ENCODE data around the gene GNG8. TPM values are rescaled to one million over a fixed set of nuclear protein-coding genes. Genes with fewer than 3 reads are reported as not detected.
A peak's percentile ranks its signal among the peaks of the same experiment; 100 is the strongest.

GNG8 gene
- total and polyA plus RNA-seq, 9 of the 15 experiments (the other 6 are each of a cell fraction or from before 2014, with no cell fraction given), result 1.3 TPM; not detected in 8

DNA sequence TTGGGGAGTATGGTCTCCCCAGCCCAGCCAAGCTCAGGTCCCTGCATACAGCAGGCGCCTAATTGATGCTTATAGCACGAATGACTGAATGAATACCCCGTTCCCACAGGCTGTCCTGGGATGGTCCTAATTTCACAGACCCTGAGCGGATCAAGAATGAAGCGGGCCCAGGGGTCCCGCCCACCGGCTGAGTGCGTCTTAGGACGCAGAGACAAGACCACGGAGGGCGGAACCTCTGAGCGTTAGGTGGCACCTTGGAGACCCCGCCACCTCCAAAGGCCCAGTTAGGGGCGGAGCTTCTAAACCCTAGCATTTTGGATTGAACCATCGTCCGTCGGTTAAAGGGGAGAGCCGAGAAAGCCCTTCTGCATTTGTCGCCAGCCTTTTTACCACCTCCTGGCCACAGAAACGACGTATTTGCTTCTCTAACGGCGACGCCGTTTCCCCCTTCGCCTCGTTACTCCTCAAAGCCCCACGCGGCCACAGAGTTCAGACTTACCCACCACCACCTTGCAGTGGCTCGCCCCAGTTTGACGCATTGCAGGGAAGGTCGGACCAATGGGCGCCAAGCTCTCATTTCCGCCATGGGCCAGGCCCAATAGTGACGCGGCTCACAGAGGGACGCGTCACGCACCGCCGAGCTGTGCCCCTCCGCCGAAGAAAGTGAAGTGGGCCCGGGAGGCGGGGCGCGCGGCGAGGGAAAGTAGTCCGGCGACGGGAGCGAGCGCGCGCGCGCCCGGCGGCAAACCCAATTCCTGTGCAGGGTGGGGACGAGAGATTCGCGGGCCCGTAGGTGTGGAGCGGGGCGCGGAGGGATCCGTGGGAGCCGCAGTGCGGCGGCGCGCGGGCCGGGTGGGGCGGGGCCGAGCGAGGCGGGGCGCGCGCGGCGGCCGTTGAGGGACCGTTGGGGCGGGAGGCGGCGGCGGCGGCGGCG lies 35.4 kb downstream of the GNG8 start (continued):
- TF ChIP-seq, protein P1, sequence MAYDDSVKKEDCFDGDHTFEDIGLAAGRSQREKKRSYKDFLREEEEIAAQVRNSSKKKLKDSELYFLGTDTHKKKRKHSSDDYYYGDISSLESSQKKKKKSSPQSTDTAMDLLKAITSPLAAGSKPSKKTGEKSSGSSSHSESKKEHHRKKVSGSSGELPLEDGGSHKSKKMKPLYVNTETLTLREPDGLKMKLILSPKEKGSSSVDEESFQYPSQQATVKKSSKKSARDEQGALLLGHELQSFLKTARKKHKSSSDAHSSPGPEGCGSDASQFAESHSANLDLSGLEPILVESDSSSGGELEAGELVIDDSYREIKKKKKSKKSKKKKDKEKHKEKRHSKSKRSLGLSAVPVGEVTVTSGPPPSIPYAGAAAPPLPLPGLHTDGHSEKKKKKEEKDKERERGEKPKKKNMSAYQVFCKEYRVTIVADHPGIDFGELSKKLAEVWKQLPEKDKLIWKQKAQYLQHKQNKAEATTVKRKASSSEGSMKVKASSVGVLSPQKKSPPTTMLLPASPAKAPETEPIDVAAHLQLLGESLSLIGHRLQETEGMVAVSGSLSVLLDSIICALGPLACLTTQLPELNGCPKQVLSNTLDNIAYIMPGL (CRISPR knock-in tag; IDR thresholded peaks at IDR 0.05), result peak; percentile 88
- no peak for TF ChIP-seq TAF1 (IDR thresholded peaks at IDR 0.05; ENCODE audit: control insufficient read depth, extremely low read depth, insufficient read depth, low read length, severe bottlenecking)
- TF ChIP-seq KDM1A (IDR thresholded peaks at IDR 0.05), result peak; percentile 59 to 91; a peak in 3 of 4 replicates
- TF ChIP-seq PRMT5 (CRISPR knock-in tag; IDR thresholded peaks at IDR 0.05), result no peak
- TF ChIP-seq ZBED1 (IDR thresholded peaks at IDR 0.05), result no peak; the same call in 1 of the 2 replicates
- peak; percentile 14 to 42; a peak in 2 of 4 replicates for TF ChIP-seq ARNT (IDR thresholded peaks at IDR 0.05)
- TF ChIP-seq RBBP5 (IDR thresholded peaks at IDR 0.05; ENCODE audit: borderline replicate concordance, insufficient read depth, low read length, poor library complexity, severe bottlenecking), result peak; percentile 31
- peak; percentile 99 for TF ChIP-seq CXXC5 (CRISPR knock-in tag; IDR thresholded peaks at IDR 0.05)
- TF ChIP-seq, protein P2, sequence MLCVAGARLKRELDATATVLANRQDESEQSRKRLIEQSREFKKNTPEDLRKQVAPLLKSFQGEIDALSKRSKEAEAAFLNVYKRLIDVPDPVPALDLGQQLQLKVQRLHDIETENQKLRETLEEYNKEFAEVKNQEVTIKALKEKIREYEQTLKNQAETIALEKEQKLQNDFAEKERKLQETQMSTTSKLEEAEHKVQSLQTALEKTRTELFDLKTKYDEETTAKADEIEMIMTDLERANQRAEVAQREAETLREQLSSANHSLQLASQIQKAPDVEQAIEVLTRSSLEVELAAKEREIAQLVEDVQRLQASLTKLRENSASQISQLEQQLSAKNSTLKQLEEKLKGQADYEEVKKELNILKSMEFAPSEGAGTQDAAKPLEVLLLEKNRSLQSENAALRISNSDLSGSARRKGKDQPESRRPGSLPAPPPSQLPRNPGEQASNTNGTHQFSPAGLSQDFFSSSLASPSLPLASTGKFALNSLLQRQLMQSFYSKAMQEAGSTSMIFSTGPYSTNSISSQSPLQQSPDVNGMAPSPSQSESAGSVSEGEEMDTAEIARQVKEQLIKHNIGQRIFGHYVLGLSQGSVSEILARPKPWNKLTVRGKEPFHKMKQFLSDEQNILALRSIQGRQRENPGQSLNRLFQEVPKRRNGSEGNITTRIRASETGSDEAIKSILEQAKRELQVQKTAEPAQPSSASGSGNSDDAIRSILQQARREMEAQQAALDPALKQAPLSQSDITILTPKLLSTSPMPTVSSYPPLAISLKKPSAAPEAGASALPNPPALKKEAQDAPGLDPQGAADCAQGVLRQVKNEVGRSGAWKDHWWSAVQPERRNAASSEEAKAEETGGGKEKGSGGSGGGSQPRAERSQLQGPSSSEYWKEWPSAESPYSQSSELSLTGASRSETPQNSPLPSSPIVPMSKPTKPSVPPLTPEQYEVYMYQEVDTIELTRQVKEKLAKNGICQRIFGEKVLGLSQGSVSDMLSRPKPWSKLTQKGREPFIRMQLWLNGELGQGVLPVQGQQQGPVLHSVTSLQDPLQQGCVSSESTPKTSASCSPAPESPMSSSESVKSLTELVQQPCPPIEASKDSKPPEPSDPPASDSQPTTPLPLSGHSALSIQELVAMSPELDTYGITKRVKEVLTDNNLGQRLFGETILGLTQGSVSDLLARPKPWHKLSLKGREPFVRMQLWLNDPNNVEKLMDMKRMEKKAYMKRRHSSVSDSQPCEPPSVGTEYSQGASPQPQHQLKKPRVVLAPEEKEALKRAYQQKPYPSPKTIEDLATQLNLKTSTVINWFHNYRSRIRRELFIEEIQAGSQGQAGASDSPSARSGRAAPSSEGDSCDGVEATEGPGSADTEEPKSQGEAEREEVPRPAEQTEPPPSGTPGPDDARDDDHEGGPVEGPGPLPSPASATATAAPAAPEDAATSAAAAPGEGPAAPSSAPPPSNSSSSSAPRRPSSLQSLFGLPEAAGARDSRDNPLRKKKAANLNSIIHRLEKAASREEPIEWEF (CRISPR knock-in tag; IDR thresholded peaks at IDR 0.05), result peak; percentile 76; the same call in 1 of the 2 replicates
- peak; percentile 69; the same call in 1 of the 2 replicates for TF ChIP-seq MYC (IDR thresholded peaks at IDR 0.05; ENCODE audit: low read depth, low read length)
- peak; percentile 90; the same call in 1 of the 2 replicates for TF ChIP-seq MYC (CRISPR knock-in tag; IDR thresholded peaks at IDR 0.05; ENCODE audit: borderline replicate concordance, low read depth)
- TF ChIP-seq, protein P3, sequence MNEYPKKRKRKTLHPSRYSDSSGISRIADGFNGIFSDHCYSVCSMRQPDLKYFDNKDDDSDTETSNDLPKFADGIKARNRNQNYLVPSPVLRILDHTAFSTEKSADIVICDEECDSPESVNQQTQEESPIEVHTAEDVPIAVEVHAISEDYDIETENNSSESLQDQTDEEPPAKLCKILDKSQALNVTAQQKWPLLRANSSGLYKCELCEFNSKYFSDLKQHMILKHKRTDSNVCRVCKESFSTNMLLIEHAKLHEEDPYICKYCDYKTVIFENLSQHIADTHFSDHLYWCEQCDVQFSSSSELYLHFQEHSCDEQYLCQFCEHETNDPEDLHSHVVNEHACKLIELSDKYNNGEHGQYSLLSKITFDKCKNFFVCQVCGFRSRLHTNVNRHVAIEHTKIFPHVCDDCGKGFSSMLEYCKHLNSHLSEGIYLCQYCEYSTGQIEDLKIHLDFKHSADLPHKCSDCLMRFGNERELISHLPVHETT (CRISPR knock-in tag; conservative IDR thresholded peaks at IDR 0.05 in 1 of 2, IDR thresholded peaks at IDR 0.05 in 1 of 2), result peak in 1 of 2 experiments; percentile 98; a peak in 2 of 4 replicates
- TF ChIP-seq HDAC2 (IDR thresholded peaks at IDR 0.05), result peak; percentile 95
- TF ChIP-seq OTX1 (CRISPR knock-in tag; IDR thresholded peaks at IDR 0.05), result peak; percentile 52; the same call in 1 of the 2 replicates
- TF ChIP-seq DIDO1 (tag; IDR thresholded peaks at IDR 0.05; ENCODE audit: low read depth), result peak; percentile 81; the same call in 1 of the 2 replicates
- TF ChIP-seq PHF21A (IDR thresholded peaks at IDR 0.05; ENCODE audit: borderline replicate concordance, low read depth), result peak; percentile 92
- TF ChIP-seq FOXK2 (conservative IDR thresholded peaks at IDR 0.05 in 1 of 2, IDR thresholded peaks at IDR 0.05 in 1 of 2; ENCODE audit: low read depth in 2 of 2), result peak; percentile 50 to 100; a peak in 3 of 4 replicates
- TF ChIP-seq ATF1 (CRISPR knock-in tag; IDR thresholded peaks at IDR 0.05), result peak; percentile 85
- peak; percentile 99 for TF ChIP-seq ATF1 (tag; IDR thresholded peaks at IDR 0.05)

Measured in K562 (cell line).